Bronchial epithelial cell (primary cell): ENCODE measurements around the gene LKAAEAR1. TPM values are rescaled to one million over a fixed set of nuclear protein-coding genes. Genes with fewer than 3 reads are reported as not detected.

Experiments
- DNase-seq: peaks from one replicate; pipeline ENCODE4 v3.0.0-alpha.2; 2010; ENCODE audit warnings: low read depth
- FAIRE-seq: peaks from 2 replicates; lab custom pipeline; 2011; peaks lifted over from hg19 to GRCh38; lab: Jason Lieb, UNC
- H3K27me3 ChIP-seq: 2 replicates; pipeline ENCODE4 v1.5.1; 2011; ENCODE audit warnings: low read length; ENCODE audit not compliant: control insufficient read depth, insufficient read depth
- H3K36me3 ChIP-seq: 2 replicates; pipeline ENCODE4 v1.5.1; 2011; ENCODE audit warnings: low read length; ENCODE audit not compliant: control insufficient read depth, insufficient read depth
- H3K4me3 ChIP-seq: 2 replicates; pipeline ENCODE4 v1.5.1; 2011; ENCODE audit warnings: mild to moderate bottlenecking, low read depth, low read length, control low read depth
- total RNA-seq: library from RNA; depleted of rRNA; stranded (reverse); fragments of >200 nt; gene quantifications from 2 replicates; pipeline ENCODE4 v1.2.1, GENCODE V29; 2014
- TF ChIP-seq, protein P1 (sequence below): IDR thresholded peaks from 2 replicates; pipeline ENCODE4 v1.5.1; 2011; ENCODE audit warnings: mild to moderate bottlenecking, moderate library complexity, low read length, control low read depth, inconsistent platforms; ENCODE audit not compliant: insufficient read depth, severe bottlenecking

Gene LKAAEAR1
- total RNA-seq, 1 donor from 2014 or later: not detected

DNA sequence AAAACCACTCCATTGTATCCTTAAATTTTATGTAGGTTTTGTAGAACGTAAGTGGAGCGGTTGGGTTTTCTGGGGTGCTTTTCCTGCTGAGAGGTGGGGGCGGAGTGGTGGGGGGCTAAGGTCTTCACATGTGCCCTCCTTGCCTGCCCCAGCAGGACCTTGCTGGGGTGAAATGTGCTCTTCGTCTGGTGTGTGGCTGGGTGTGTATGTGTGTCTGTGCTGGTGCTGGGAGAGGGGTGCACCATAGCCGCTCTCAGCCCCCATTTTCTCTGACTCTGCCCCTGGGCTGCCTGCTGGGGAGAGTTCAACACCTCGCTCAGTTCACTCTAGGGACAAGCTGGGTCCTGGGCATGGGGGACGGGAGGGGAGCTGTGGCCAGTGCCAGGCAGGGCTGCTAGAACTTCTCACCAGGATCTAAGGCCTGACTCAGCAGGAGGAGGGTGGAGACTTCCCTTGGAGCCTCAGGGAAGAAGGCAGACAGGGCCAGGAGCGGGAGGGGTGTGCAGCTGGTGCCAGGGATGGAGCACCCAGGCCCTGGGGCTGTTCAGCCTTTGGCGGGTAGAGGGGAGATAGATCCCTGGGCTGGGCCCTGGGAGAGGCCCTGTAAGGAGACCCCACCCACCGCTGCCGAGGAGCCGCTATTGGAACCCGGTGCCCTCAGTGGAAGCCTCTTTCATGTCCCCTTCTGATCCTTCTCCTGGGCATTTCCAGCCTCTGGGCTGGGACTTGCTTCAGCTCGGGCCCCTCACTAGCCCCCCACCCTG lies 39.5 kb downstream of the LKAAEAR1 start:
- H3K4me3 ChIP-seq: no peak overlapping the region
- H3K36me3 ChIP-seq: no peaks in the 10 kb centered on the region
- DNase-seq (peak; percentile 69), FAIRE-seq (no peak)
- TF ChIP-seq, protein P1, sequence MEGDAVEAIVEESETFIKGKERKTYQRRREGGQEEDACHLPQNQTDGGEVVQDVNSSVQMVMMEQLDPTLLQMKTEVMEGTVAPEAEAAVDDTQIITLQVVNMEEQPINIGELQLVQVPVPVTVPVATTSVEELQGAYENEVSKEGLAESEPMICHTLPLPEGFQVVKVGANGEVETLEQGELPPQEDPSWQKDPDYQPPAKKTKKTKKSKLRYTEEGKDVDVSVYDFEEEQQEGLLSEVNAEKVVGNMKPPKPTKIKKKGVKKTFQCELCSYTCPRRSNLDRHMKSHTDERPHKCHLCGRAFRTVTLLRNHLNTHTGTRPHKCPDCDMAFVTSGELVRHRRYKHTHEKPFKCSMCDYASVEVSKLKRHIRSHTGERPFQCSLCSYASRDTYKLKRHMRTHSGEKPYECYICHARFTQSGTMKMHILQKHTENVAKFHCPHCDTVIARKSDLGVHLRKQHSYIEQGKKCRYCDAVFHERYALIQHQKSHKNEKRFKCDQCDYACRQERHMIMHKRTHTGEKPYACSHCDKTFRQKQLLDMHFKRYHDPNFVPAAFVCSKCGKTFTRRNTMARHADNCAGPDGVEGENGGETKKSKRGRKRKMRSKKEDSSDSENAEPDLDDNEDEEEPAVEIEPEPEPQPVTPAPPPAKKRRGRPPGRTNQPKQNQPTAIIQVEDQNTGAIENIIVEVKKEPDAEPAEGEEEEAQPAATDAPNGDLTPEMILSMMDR: no peak
- H3K27me3 ChIP-seq: peaks cover 16% of the 10 kb centered on the region

GRCh38 chr20:64043768-64044167 lies 40.4 kb downstream of the LKAAEAR1 start:
- no peak for DNase-seq
- H3K27me3 ChIP-seq: peaks cover 16% of the 10 kb centered on the region
- no peaks in the 10 kb centered on the region for H3K36me3 ChIP-seq
- H3K4me3 ChIP-seq: no peak overlapping the region
- TF ChIP-seq, protein P1: no peak
- no peak for FAIRE-seq

DNA sequence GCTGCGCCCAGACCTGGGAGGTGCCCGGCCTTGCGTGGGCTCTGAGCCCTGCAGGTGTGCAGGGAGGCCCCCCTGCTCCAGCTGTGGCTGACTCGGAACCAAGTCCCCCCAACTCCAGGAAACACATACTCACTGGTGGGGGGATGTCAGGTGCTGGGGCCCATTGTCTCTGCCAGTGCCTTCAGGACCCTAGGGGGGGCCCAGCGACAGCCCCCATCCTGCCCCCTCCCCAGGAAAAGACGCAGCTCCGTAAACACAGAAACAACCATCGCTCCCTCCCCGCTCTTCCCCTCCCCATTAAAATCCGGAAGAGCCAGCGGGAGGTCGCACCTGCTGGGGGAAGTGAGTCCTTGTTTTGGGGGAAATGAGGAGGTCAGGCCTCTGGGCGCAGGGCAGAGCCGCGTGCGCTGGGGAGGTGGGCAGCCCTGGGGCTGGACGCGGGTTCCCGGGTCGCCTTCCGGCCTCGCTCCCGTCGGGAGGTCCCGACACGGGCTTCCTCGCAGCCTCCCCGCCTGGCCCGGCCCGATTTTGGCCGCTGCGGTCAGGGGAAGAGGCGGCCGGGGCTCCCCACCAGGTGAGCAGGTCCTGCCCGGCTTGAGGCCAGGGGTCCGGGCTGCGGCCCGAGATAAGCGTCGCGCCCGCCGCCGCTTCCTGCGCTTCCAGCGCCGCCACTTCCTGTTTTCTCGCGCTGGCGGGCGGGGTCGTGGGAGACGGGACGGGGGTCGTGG lies 42.0 kb downstream of the LKAAEAR1 start:
- no peak for DNase-seq
- Histone ChIP-seq H3K36me3 (no peaks in the 10 kb centered on the region), H3K27me3 (peaks cover 12% of the 10 kb centered on the region), H3K4me3 (peak overlapping the region; percentile 51)
- FAIRE-seq: no peak
- TF ChIP-seq, protein P1: no peak

GRCh38 chr20:64041781-64042053 lies 42.5 kb downstream of the LKAAEAR1 start:
- DNase-seq (no peak), FAIRE-seq (no peak)
- TF ChIP-seq, protein P1: no peak
- Histone ChIP-seq H3K36me3 (no peaks in the 10 kb centered on the region), H3K4me3 (peak overlapping the region; percentile 51), H3K27me3 (peaks cover 8% of the 10 kb centered on the region)

DNA sequence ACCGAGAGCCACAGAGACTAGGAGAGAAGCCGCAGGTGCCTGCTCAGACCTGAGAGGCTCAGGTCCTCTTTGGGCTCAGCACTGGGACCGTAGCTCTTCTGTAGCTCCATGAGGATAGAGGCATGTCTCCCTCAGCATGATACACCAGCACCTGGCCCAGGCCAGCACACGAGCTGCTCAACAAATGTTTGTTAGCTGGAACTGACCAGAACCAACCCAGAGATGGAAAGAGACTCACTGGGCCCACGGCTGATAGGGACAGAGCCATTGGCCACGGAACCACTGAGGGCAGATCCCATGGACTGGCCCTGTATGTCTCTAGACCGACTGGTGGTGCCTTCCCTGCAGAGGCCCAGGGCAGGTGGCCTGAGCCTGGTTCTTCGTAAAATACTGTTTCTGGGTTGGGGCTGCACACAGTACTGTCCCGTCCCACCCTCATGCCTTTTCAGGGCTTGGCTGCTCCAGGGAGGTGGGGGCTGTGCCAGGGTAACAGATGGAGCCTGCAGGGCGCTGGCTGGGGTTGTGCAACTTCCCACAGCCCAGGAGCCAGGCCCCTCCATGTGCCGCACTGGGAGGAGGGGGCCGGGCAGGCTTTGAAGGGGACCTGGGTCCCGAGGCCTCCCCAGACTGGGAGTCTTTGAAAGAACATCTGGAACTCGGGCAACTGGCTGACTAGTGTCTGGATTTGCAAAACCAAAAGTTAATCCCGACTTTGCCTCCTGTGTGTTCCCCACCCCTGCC lies 43.0 kb downstream of the LKAAEAR1 start:
- Histone ChIP-seq H3K27me3 (peaks cover 6% of the 10 kb centered on the region), H3K4me3 (no peak overlapping the region), H3K36me3 (no peaks in the 10 kb centered on the region)
- FAIRE-seq (no peak), DNase-seq (no peak)
- TF ChIP-seq, protein P1: no peak
